ENCODE measurements around the gene DYSF. TPM values are rescaled to one million over a fixed set of nuclear protein-coding genes. Genes with fewer than 3 reads are reported as not detected.

Gene DYSF
- polyA plus RNA-seq, 1 donor from 2014 or later, result 0.04 TPM

DNA sequence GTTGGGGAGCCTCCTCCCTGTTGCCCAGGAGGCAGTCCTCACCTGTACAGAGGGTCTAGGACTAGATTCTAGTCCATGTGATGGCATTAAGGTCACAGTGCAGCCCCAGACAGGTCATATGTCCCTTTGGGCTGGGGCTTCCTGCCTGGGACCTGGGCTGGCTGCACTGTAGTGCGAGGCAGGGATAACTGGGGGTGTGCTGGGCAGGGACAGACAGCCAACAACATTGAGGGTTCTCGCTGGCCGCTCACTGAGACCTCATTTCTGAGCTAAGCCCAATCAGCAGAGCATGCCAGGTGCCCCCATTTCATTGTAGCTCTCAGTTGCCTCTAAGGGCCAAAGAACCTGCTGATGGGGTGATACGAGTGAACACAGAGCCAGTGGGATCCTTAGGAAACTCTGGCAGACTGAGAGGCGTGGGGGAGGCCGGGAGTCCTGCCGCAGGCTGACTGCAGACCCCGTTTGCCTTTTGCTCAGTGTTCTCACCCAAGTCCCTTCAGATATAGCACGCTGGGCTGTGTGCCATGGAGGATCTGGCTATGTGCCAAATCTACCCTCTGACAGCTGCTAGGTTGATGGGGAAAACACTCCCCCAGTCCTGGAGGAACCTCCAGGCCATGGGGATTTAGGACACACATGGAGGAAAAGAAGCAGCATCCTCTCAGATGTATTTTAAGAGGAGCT is 51.9 kb downstream of the DYSF start:
- Histone ChIP-seq H3K27ac (ENCODE audit: low read length) (no peak overlapping the region), H2AFZ (ENCODE audit: low read depth, low read length) (no peak overlapping the region), H3K4me2 (ENCODE audit: low read length) (no peak overlapping the region), H3K4me3 (ENCODE audit: low read length) (no peak overlapping the region), H3K9ac (ENCODE audit: low read length) (no peak overlapping the region), H3K36me3 (ENCODE audit: insufficient read depth, low read length) (no peaks in the 10 kb centered on the region), H3F3A (ENCODE audit: insufficient read depth, low read length, poor library complexity, severe bottlenecking) (no peaks in the 10 kb centered on the region), H3K27me3 (ENCODE audit: insufficient read depth, low read depth, low read length) (no peaks in the 10 kb centered on the region), H3K9me3 (ENCODE audit: low read length) (no peaks in the 10 kb centered on the region), H3K79me2 (replicated peaks; ENCODE audit: insufficient read depth, low read length) (no peaks in the 10 kb centered on the region), H4K20me1 (ENCODE audit: insufficient read depth) (no peaks in the 10 kb centered on the region), H3K9me2 (ENCODE audit: insufficient read depth, low read length) (no peaks in the 10 kb centered on the region)
- TF ChIP-seq RAD21 (conservative IDR thresholded peaks at IDR 0.05), result no peak
- no peak for TF ChIP-seq TAF1 (IDR thresholded peaks at IDR 0.05; ENCODE audit: low read depth)
- TF ChIP-seq, protein P1, sequence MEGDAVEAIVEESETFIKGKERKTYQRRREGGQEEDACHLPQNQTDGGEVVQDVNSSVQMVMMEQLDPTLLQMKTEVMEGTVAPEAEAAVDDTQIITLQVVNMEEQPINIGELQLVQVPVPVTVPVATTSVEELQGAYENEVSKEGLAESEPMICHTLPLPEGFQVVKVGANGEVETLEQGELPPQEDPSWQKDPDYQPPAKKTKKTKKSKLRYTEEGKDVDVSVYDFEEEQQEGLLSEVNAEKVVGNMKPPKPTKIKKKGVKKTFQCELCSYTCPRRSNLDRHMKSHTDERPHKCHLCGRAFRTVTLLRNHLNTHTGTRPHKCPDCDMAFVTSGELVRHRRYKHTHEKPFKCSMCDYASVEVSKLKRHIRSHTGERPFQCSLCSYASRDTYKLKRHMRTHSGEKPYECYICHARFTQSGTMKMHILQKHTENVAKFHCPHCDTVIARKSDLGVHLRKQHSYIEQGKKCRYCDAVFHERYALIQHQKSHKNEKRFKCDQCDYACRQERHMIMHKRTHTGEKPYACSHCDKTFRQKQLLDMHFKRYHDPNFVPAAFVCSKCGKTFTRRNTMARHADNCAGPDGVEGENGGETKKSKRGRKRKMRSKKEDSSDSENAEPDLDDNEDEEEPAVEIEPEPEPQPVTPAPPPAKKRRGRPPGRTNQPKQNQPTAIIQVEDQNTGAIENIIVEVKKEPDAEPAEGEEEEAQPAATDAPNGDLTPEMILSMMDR (IDR thresholded peaks at IDR 0.05; ENCODE audit: poor library complexity, severe bottlenecking), result no peak
- no peak for TF ChIP-seq MXI1 (conservative IDR thresholded peaks at IDR 0.05; ENCODE audit: poor library complexity, severe bottlenecking)
- TF ChIP-seq POLR2AphosphoS5 (IDR thresholded peaks at IDR 0.05), result no peak
- TF ChIP-seq EZH2 (IDR thresholded peaks at IDR 0.05; ENCODE audit: borderline replicate concordance, insufficient read depth, low read length, poor library complexity, severe bottlenecking), result no peak
- TF ChIP-seq, protein P2, sequence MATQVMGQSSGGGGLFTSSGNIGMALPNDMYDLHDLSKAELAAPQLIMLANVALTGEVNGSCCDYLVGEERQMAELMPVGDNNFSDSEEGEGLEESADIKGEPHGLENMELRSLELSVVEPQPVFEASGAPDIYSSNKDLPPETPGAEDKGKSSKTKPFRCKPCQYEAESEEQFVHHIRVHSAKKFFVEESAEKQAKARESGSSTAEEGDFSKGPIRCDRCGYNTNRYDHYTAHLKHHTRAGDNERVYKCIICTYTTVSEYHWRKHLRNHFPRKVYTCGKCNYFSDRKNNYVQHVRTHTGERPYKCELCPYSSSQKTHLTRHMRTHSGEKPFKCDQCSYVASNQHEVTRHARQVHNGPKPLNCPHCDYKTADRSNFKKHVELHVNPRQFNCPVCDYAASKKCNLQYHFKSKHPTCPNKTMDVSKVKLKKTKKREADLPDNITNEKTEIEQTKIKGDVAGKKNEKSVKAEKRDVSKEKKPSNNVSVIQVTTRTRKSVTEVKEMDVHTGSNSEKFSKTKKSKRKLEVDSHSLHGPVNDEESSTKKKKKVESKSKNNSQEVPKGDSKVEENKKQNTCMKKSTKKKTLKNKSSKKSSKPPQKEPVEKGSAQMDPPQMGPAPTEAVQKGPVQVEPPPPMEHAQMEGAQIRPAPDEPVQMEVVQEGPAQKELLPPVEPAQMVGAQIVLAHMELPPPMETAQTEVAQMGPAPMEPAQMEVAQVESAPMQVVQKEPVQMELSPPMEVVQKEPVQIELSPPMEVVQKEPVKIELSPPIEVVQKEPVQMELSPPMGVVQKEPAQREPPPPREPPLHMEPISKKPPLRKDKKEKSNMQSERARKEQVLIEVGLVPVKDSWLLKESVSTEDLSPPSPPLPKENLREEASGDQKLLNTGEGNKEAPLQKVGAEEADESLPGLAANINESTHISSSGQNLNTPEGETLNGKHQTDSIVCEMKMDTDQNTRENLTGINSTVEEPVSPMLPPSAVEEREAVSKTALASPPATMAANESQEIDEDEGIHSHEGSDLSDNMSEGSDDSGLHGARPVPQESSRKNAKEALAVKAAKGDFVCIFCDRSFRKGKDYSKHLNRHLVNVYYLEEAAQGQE (IDR thresholded peaks at IDR 0.05; ENCODE audit: borderline replicate concordance), result no peak
- TF ChIP-seq SMC3 (conservative IDR thresholded peaks at IDR 0.05; ENCODE audit: poor library complexity), result no peak
- TF ChIP-seq EP300 (conservative IDR thresholded peaks at IDR 0.05; ENCODE audit: poor library complexity, severe bottlenecking), result no peak

DNA sequence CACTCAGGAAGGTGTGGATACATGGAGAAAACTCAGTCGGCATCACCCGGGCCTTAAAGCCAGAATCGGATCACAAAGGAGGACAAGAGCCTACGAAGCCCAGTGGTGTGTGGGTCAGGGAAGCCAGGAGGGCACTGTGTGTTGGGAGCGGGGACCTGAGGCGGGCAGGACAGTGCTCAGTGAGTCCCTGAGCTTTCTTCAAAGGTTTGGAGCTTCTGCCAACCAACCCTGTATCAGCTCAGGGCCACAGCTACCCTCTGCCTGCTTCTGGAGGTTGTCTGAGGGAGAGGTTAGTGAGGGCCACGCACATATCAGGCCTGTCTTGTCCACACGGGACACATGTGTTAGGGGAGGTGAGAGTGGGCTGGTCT is 52.4 kb downstream of the DYSF start:
- no peak overlapping the region for H3K4me2 ChIP-seq (ENCODE audit: low read length)
- no peak overlapping the region for H2AFZ ChIP-seq (ENCODE audit: low read depth, low read length)
- H3K9me2 ChIP-seq (ENCODE audit: insufficient read depth, low read length), result no peaks in the 10 kb centered on the region
- H3K79me2 ChIP-seq (replicated peaks; ENCODE audit: insufficient read depth, low read length), result no peaks in the 10 kb centered on the region
- no peak overlapping the region for H3K9ac ChIP-seq (ENCODE audit: low read length)
- H4K20me1 ChIP-seq (ENCODE audit: insufficient read depth), result no peaks in the 10 kb centered on the region
- no peaks in the 10 kb centered on the region for H3F3A ChIP-seq (ENCODE audit: insufficient read depth, low read length, poor library complexity, severe bottlenecking)
- TF ChIP-seq EZH2 (IDR thresholded peaks at IDR 0.05; ENCODE audit: borderline replicate concordance, insufficient read depth, low read length, poor library complexity, severe bottlenecking) (no peak), TAF1 (IDR thresholded peaks at IDR 0.05; ENCODE audit: low read depth) (no peak), SMC3 (conservative IDR thresholded peaks at IDR 0.05; ENCODE audit: poor library complexity) (no peak), EP300 (conservative IDR thresholded peaks at IDR 0.05; ENCODE audit: poor library complexity, severe bottlenecking) (no peak), MXI1 (conservative IDR thresholded peaks at IDR 0.05; ENCODE audit: poor library complexity, severe bottlenecking) (no peak), POLR2AphosphoS5 (IDR thresholded peaks at IDR 0.05) (no peak), RAD21 (conservative IDR thresholded peaks at IDR 0.05) (no peak)
- TF ChIP-seq, protein P2 (IDR thresholded peaks at IDR 0.05; ENCODE audit: borderline replicate concordance), result no peak
- TF ChIP-seq, protein P1 (IDR thresholded peaks at IDR 0.05; ENCODE audit: poor library complexity, severe bottlenecking), result no peak
- no peaks in the 10 kb centered on the region for H3K27me3 ChIP-seq (ENCODE audit: insufficient read depth, low read depth, low read length)
- no peaks in the 10 kb centered on the region for H3K9me3 ChIP-seq (ENCODE audit: low read length)
- no peak overlapping the region for H3K4me3 ChIP-seq (ENCODE audit: low read length)
- H3K27ac ChIP-seq (ENCODE audit: low read length), result no peak overlapping the region
- H3K36me3 ChIP-seq (ENCODE audit: insufficient read depth, low read length), result no peaks in the 10 kb centered on the region

Data from neural cell (in vitro differentiated cells).